ENCODE data around the gene KLHL3. TPM values are rescaled to one million over a fixed set of nuclear protein-coding genes. Genes with fewer than 3 reads are reported as not detected.

KLHL3 gene
- total RNA-seq, 1 experiment from 2014 or later, result 15.7 TPM

- Mint-ChIP-seq H3K36me3 (no peaks in the 10 kb centered on the region), H3K27me3 (ENCODE audit: low read depth) (peaks cover 6% of the 10 kb centered on the region), H3K4me3 (no peak overlapping the region), H3K4me1 (peaks cover 7% of the 10 kb centered on the region), H3K9me3 (no peaks in the 10 kb centered on the region), H3K27ac (no peak overlapping the region)
- POLR2A ChIA-PET, result no interaction called here
- TF ChIP-seq OVOL2 (CRISPR knock-in tag; IDR thresholded peaks at IDR 0.05; ENCODE audit: borderline replicate concordance) (no peak), ZNF317 (CRISPR knock-in tag; IDR thresholded peaks at IDR 0.05; ENCODE audit: borderline replicate concordance, low read depth) (no peak)
- CTCF ChIA-PET, result interaction anchor here (1.0 to 3.2 kb wide), 2 partner anchors 257 to 283 kb away, joined by 3 to 26 read pairs; no protein-coding TSS in a partner anchor
- DNase-seq (ENCODE audit: low spot score) (no peak), ATAC-seq (no peak)
These were observed 133.1 kb downstream of the KLHL3 start for GRCh38 chr5:137602721-137603273.

GRCh38 chr5:137600721-137601360 lies 135.0 kb downstream of the KLHL3 start:
- Mint-ChIP-seq H3K4me1 (peaks cover 7% of the 10 kb centered on the region), H3K9me3 (no peaks in the 10 kb centered on the region), H3K27ac (no peak overlapping the region), H3K36me3 (no peaks in the 10 kb centered on the region), H3K27me3 (ENCODE audit: low read depth) (peaks cover 6% of the 10 kb centered on the region), H3K4me3 (no peak overlapping the region)
- DNase-seq (ENCODE audit: low spot score), result no peak
- TF ChIP-seq NFYB (CRISPR knock-in tag; conservative IDR thresholded peaks at IDR 0.05; ENCODE audit: low read depth) (no peak), MAX (CRISPR knock-in tag; IDR thresholded peaks at IDR 0.05) (no peak), ZNF263 (CRISPR knock-in tag; IDR thresholded peaks at IDR 0.05; ENCODE audit: low read depth) (no peak), ZNF121 (CRISPR knock-in tag; IDR thresholded peaks at IDR 0.05) (no peak)
- TF ChIP-seq, protein P1, sequence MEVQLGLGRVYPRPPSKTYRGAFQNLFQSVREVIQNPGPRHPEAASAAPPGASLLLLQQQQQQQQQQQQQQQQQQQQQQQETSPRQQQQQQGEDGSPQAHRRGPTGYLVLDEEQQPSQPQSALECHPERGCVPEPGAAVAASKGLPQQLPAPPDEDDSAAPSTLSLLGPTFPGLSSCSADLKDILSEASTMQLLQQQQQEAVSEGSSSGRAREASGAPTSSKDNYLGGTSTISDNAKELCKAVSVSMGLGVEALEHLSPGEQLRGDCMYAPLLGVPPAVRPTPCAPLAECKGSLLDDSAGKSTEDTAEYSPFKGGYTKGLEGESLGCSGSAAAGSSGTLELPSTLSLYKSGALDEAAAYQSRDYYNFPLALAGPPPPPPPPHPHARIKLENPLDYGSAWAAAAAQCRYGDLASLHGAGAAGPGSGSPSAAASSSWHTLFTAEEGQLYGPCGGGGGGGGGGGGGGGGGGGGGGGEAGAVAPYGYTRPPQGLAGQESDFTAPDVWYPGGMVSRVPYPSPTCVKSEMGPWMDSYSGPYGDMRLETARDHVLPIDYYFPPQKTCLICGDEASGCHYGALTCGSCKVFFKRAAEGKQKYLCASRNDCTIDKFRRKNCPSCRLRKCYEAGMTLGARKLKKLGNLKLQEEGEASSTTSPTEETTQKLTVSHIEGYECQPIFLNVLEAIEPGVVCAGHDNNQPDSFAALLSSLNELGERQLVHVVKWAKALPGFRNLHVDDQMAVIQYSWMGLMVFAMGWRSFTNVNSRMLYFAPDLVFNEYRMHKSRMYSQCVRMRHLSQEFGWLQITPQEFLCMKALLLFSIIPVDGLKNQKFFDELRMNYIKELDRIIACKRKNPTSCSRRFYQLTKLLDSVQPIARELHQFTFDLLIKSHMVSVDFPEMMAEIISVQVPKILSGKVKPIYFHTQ (CRISPR knock-in tag; IDR thresholded peaks at IDR 0.05), result no peak
- ChIA-PET CTCF (interaction anchor here (0.5 kb wide), 1 partner anchor 151 kb away, joined by 4 read pairs; no protein-coding TSS in a partner anchor), POLR2A (no interaction called here)
- ATAC-seq, result no peak

- no peaks in the 10 kb centered on the region for H3K9me3 Mint-ChIP-seq
- peaks cover under 1% of the 10 kb centered on the region for H3K4me1 Mint-ChIP-seq
- no peak overlapping the region for H3K27ac Mint-ChIP-seq
- TF ChIP-seq, protein P2, sequence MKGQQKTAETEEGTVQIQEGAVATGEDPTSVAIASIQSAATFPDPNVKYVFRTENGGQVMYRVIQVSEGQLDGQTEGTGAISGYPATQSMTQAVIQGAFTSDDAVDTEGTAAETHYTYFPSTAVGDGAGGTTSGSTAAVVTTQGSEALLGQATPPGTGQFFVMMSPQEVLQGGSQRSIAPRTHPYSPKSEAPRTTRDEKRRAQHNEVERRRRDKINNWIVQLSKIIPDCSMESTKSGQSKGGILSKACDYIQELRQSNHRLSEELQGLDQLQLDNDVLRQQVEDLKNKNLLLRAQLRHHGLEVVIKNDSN (CRISPR knock-in tag; IDR thresholded peaks at IDR 0.05), result no peak
- ChIA-PET POLR2A (no interaction called here), CTCF (interaction anchor here (1.0 kb wide), 1 partner anchor 12 kb away, joined by 3 read pairs; no protein-coding TSS in a partner anchor)
- H3K36me3 Mint-ChIP-seq, result no peaks in the 10 kb centered on the region
- peaks cover 6% of the 10 kb centered on the region for H3K27me3 Mint-ChIP-seq (ENCODE audit: low read depth)
- ATAC-seq (no peak), DNase-seq (ENCODE audit: low spot score) (no peak)
- H3K4me3 Mint-ChIP-seq, result no peak overlapping the region
These were observed 136.4 kb downstream of the KLHL3 start for GRCh38 chr5:137599457-137599856.

DNA sequence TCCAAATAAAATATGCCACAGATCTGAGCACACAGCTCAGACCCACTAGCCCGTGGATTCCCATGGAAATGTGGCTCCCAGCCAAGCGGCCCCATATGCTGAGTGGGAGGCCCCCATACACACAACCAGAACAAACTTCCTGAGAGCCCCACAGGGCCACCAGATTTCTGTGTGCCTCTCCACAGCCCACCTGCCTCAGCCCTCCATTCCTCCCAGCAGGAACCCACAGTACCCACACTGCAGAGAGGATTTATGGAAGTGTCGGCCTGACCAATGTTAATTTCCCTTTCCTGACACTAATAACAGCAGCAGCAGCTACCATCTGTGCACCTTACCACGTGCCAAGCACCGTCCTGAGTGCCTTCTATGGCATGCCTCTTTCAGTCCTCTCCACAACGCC lies 137.5 kb downstream of the KLHL3 start:
- peaks cover 6% of the 10 kb centered on the region for H3K27me3 Mint-ChIP-seq (ENCODE audit: low read depth)
- no peak overlapping the region for H3K27ac Mint-ChIP-seq
- ChIA-PET CTCF (no interaction called here), POLR2A (no interaction called here)
- no peaks in the 10 kb centered on the region for H3K36me3 Mint-ChIP-seq
- DNase-seq (ENCODE audit: low spot score), result no peak
- no peaks in the 10 kb centered on the region for H3K4me1 Mint-ChIP-seq
- ATAC-seq, result no peak
- H3K4me3 Mint-ChIP-seq, result no peak overlapping the region
- H3K9me3 Mint-ChIP-seq, result no peaks in the 10 kb centered on the region
- TF ChIP-seq PRRX2 (CRISPR knock-in tag; IDR thresholded peaks at IDR 0.05) (no peak), ATF2 (CRISPR knock-in tag; IDR thresholded peaks at IDR 0.05; ENCODE audit: borderline replicate concordance, low read depth) (no peak), CREM (CRISPR knock-in tag; IDR thresholded peaks at IDR 0.05) (no peak), ZNF281 (CRISPR knock-in tag; IDR thresholded peaks at IDR 0.05) (no peak), TP53 (CRISPR knock-in tag; IDR thresholded peaks at IDR 0.05) (no peak), FOXJ3 (CRISPR knock-in tag; IDR thresholded peaks at IDR 0.05; ENCODE audit: borderline replicate concordance) (no peak), GRHL2 (CRISPR knock-in tag; IDR thresholded peaks at IDR 0.05; ENCODE audit: insufficient replicate concordance, severe bottlenecking) (no peak), ESRRA (CRISPR knock-in tag; IDR thresholded peaks at IDR 0.05; ENCODE audit: borderline replicate concordance) (no peak), NFYB (CRISPR knock-in tag; conservative IDR thresholded peaks at IDR 0.05; ENCODE audit: low read depth) (no peak), ATF6 (CRISPR knock-in tag; IDR thresholded peaks at IDR 0.05) (no peak), ELF4 (CRISPR knock-in tag; IDR thresholded peaks at IDR 0.05; ENCODE audit: low read depth) (no peak)
